Ovary (tissue), 9 donors: ENCODE measurements around the gene THSD7A. TPM values are rescaled to one million over a fixed set of nuclear protein-coding genes. Genes with fewer than 3 reads are reported as not detected.

Experiments
- DNase-seq, 5 donors: peaks; one replicate each; pipeline ENCODE4 v3.0.0-alpha.2; 2019 to 2020
- H3K27ac ChIP-seq, 2 donors: fragments of 200-600 bp; one replicate each; pipeline versions ENCODE4 v1.5.1 to v1.8.0; 2019 to 2022
- H3K27me3 ChIP-seq: fragments of 200-600 bp; one replicate; pipeline ENCODE4 v1.8.0; 2022
- H3K36me3 ChIP-seq: fragments of 200-600 bp; sonication (generic); one replicate; pipeline ENCODE4 v1.5.1; 2019
- H3K4me1 ChIP-seq: one replicate; pipeline ENCODE4 v1.8.1; 2013; ENCODE audit warnings: mild to moderate bottlenecking, moderate library complexity; ENCODE audit not compliant: insufficient read depth
- H3K4me3 ChIP-seq: fragments of 200-600 bp; sonication (generic); one replicate; pipeline ENCODE4 v1.5.1; 2017
- H3K9me3 ChIP-seq, 2 donors: fragments of 200-600 bp in 1 of 2; sonication (generic) in 1 of 2; one replicate each; pipeline versions ENCODE4 v1.5.1 to v1.8.1; 2013 to 2019; ENCODE audit warnings: mild to moderate bottlenecking in 1 of 2, moderate library complexity in 1 of 2
- EP300 ChIP-seq: sonication (generic); formaldehyde crosslinking; IDR thresholded peaks from one replicate; pipeline ENCODE4 v1.6.1; 2017; ENCODE audit warnings: antibody characterized with exemption
- POLR2A ChIP-seq: fragments of 450-650 bp; IDR thresholded peaks from one replicate; pipeline ENCODE4 v1.6.1; 2017; ENCODE audit warnings: antibody characterized with exemption, mild to moderate bottlenecking, moderate library complexity
- WGBS, 3 donors: extraction: QIAGEN DNeasy Blood & Tissue Kit in 1 of 3; methylation state at CpG; one replicate each; pipeline versions ENCODE4 v1.1.5 to v1.1.7; 2013 to 2017; 5-methylcytosine and 5-hydroxymethylcytosine counted together
- intact Hi-C, 4 donors: fragments of 100-400 bp; cut with DNase I; formaldehyde crosslinking; loops; one replicate each; pipeline versions ENCODE4 v1.11.0 to v1.15.1; 2022 to 2023
- polyA plus RNA-seq, 2 donors: library from polyadenylated mRNA; stranded (reverse); fragments of 200-250 nt in 1 of 2; fragments of 350-450 nt in 1 of 2; fragmentation: Illumina TruSeq in 1 of 2; extraction: RNeasy Lipid Tissue Mini Kit (QIAGEN cat#74804) in 1 of 2; gene quantifications; one replicate each; pipeline ENCODE4 v1.2.3, GENCODE V29; 2013 to 2014
- total RNA-seq, 7 donors: library from RNA; depleted of rRNA in 2 of 7; stranded (reverse); fragments of >200 nt in 2 of 7; fragmentation: NEBNext Ultra II Directional in 3 of 7; extraction: Animal tissue kit (Norgen Biotek cat#: 25700) in 3 of 7; gene quantifications; one replicate each; pipeline versions ENCODE4 v1.1.0 to v1.2.4, GENCODE V29; 2016 to 2023
- TF ChIP-seq, protein P1 (sequence below), 3 donors: fragments of 450-650 bp in 2 of 3; fragments of 200-600 bp in 1 of 3; IDR thresholded peaks; one replicate each; pipeline versions ENCODE4 v1.5.1 to v1.8.0; 2016 to 2022; ENCODE audit warnings: antibody characterized with exemption in 3 of 3, mild to moderate bottlenecking in 1 of 3
- donor health status: DM: no; HTN: no; CAD: no; lungs with moderate emphysema.
- donor health status: DM: no; HTN: no; CAD: no.
- donor health status: Bipolar disorder and iron deficiency.
- donor health status: DM: yes; HTN: yes; CAD: no.
- donor health status: DM: no; HTN: no; CAD: no.
- donor health status: DM: yes; HTN: yes; CAD: no.

Gene THSD7A
- total and polyA plus RNA-seq, 9 donors = 1.8 to 12.1 (median 3.6) TPM

- Histone ChIP-seq H3K36me3 (no peaks in the 10 kb centered on the region), H3K27me3 (no peaks in the 10 kb centered on the region), H3K9me3 (no peaks in the 10 kb centered on the region), H3K4me1 (no peaks in the 10 kb centered on the region), H3K27ac (no peak overlapping the region), H3K4me3 (no peak overlapping the region)
- DNase-seq = no peak
- TF ChIP-seq, protein P1, sequence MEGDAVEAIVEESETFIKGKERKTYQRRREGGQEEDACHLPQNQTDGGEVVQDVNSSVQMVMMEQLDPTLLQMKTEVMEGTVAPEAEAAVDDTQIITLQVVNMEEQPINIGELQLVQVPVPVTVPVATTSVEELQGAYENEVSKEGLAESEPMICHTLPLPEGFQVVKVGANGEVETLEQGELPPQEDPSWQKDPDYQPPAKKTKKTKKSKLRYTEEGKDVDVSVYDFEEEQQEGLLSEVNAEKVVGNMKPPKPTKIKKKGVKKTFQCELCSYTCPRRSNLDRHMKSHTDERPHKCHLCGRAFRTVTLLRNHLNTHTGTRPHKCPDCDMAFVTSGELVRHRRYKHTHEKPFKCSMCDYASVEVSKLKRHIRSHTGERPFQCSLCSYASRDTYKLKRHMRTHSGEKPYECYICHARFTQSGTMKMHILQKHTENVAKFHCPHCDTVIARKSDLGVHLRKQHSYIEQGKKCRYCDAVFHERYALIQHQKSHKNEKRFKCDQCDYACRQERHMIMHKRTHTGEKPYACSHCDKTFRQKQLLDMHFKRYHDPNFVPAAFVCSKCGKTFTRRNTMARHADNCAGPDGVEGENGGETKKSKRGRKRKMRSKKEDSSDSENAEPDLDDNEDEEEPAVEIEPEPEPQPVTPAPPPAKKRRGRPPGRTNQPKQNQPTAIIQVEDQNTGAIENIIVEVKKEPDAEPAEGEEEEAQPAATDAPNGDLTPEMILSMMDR (IDR thresholded peaks at IDR 0.05) = no peak
- TF ChIP-seq EP300 (no peak), POLR2A (no peak)
- 20 to 38% (median 21%) methylated on average over 1 of the region's 1 CpG for WGBS, 3 donors
- intact Hi-C loops = no loop called here
Observed at GRCh38 chr7:11587814-11588213, 244.2 kb downstream of the THSD7A start.

DNA sequence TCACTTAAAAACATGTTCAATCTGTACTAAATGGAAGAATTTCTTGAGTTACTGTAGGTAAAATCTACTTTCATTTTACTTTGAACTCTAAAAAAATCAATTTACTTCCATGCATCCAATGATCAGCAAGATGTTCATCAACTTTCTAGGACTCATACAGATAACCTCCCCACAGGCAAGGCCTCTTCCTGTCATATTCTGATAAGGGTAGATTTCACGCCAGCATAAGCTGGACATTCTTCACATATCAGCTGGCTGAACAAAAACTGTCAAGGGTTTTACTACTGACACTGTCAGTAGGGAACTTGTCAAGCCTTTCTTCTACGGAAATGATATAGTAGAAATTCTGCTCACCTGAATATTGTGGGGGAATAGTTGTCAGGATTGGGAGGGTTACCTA, 244.9 kb downstream of the THSD7A start:
- DNase-seq = no peak
- TF ChIP-seq, protein P1 (IDR thresholded peaks at IDR 0.05) = no peak
- TF ChIP-seq POLR2A = no peak
- TF ChIP-seq EP300 = no peak
- Histone ChIP-seq H3K36me3 (no peaks in the 10 kb centered on the region), H3K27me3 (no peaks in the 10 kb centered on the region), H3K27ac (no peak overlapping the region), H3K9me3 (no peaks in the 10 kb centered on the region), H3K4me3 (no peak overlapping the region), H3K4me1 (no peaks in the 10 kb centered on the region)
- WGBS, 3 donors = 74 to 87% (median 80%) methylated on average over 2 of the region's 2 CpGs
- intact Hi-C loops = no loop called here

GRCh38 chr7:11584406-11585031, 247.5 kb downstream of the THSD7A start:
- no peaks in the 10 kb centered on the region for H3K27me3 ChIP-seq
- no peaks in the 10 kb centered on the region for H3K9me3 ChIP-seq
- no peaks in the 10 kb centered on the region for H3K36me3 ChIP-seq
- 27 to 69% (median 62%) methylated on average over 2 of the region's 2 CpGs for WGBS, 3 donors
- no peak for TF ChIP-seq POLR2A
- TF ChIP-seq, protein P1 (IDR thresholded peaks at IDR 0.05) = no peak
- TF ChIP-seq EP300 = no peak
- H3K4me1 ChIP-seq = no peaks in the 10 kb centered on the region
- intact Hi-C loops = no loop called here
- no peak overlapping the region for H3K27ac ChIP-seq
- H3K4me3 ChIP-seq = no peak overlapping the region
- DNase-seq = no peak

DNA sequence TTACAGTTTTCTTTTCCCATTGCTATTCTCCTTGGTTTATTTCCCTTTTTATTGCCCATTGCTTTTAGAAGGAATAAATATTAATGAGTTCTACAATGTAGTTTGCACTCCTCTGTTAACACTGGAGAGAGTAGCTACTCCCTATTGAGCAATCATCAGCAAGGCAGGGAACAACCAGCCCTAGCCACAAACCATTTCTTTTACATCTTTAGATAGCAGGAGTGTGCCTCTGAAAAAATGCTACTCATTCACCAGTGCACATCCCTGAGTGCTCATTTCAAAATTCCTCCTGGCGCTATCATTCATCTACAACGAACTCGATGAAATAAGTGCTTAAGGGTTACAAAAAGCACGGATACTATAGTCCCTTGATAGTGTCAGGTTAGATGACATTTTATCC, 252.9 kb downstream of the THSD7A start:
- TF ChIP-seq, protein P1 (IDR thresholded peaks at IDR 0.05) = no peak
- TF ChIP-seq EP300 (no peak), POLR2A (no peak)
- H3K36me3 ChIP-seq = no peaks in the 10 kb centered on the region
- no peak for DNase-seq
- H3K9me3 ChIP-seq = no peaks in the 10 kb centered on the region
- 92 to 95% (median 94%) methylated on average over 4 of the region's 4 CpGs for WGBS, 3 donors
- no peak overlapping the region for H3K4me3 ChIP-seq
- H3K27me3 ChIP-seq = no peaks in the 10 kb centered on the region
- H3K4me1 ChIP-seq = no peaks in the 10 kb centered on the region
- H3K27ac ChIP-seq = no peak overlapping the region
- intact Hi-C loops = no loop called here
